ENCODE measurements around the gene SPOUT1. TPM values are rescaled to one million over a fixed set of nuclear protein-coding genes. Genes with fewer than 3 reads are reported as not detected.

SPOUT1 gene, protein sequence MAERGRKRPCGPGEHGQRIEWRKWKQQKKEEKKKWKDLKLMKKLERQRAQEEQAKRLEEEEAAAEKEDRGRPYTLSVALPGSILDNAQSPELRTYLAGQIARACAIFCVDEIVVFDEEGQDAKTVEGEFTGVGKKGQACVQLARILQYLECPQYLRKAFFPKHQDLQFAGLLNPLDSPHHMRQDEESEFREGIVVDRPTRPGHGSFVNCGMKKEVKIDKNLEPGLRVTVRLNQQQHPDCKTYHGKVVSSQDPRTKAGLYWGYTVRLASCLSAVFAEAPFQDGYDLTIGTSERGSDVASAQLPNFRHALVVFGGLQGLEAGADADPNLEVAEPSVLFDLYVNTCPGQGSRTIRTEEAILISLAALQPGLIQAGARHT
- 22.9 to 50.2 TPM (median 44.3 TPM) in 5 replicates for total RNA-seq (2022; extraction: Qiagen RNA extraction)

GRCh38 chr9:128829477-128830251 is at the start of gene SPOUT1:
Gene SPOUT1, minus strand, starts transcription at chr9:128829794. Its CDS starts 14 bp downstream, at chr9:128829780.

DNA sequence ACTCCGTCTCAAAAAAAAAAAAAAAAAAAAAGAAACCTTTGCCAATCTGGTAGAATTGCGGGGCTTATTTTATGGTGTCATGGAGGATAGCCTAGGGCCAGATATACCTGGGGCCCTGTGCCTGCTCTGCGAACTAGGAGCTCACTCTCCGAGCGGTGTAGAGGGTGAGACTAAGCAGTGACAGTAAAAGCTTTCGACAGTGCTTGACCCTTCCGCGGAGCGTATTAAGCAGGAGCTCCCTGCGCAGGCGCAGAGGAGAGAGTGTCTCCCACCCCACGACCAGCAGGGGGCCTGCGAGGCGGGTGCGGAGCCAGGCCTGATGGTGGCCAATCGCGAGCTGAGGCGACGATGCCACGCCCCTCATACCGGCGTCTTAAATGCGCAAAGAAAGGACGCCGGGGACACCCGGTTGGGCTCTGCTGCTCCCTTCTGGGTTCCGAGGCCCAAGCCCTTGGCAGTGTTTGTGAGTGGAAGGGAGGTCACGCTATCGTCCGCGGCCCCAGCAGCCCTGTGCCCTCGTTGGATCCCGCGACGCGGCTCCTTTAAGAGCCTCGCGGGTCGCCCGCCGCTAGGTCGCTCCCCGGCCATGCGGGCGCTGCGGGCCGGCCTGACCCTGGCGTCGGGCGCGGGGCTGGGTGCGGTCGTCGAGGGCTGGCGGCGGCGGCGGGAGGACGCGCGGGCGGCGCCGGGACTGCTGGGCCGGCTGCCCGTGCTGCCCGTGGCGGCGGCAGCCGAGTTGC is 11.3 kb downstream of the SPOUT1 start, which contains the start of gene ENDOG:
ENDOG (plus strand) TSS at position 402 of the 740 bp plus-strand sequence; CDS start at position 587, 185 bp downstream.

GRCh38 chr9:128786681-128787601 is 42.7 kb downstream of the SPOUT1 start, which contains the start of gene TBC1D13:
Gene TBC1D13, plus strand, starts transcription at chr9:128787253. Its CDS starts 101 bp downstream, at chr9:128787354.

DNA sequence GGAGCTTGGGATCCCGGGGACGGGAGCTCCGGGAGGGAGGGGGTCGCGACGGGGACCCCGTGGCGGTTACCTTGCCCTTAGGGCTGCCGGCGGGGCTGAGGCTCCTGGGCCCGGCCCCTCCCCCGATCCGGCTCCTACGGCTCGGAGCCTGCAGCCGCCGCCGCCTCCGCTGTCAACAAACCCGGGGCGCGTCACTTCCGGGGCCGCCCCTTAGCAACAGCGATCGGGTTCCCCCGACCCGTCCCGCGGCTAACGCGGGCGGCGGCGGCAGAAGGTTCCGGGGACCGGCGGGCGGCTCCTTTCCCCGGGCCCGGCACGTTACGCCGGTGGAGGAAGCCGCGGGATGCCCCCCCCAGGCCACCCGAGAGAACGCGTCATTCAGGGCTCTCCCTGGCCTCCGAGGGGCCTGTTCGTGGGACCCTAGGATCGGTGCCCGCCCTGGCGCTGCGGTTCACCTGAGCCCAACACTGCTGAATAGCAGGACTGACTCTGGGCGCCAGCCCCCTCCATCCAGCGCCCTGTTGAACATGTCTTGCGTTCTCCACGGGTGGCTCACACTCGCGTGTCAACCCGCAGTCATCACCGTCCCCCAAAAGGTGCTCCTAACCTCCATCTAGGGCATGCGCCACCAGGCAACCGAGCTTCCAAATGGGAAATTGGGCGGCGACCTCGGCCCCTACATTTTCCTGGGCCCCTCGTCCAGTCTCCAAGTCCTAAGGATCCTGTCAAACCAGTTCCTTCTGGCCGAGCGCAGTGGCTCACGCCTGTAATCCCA is 57.7 kb downstream of the SPOUT1 start, which contains the start of gene ZER1:
ZER1 (minus strand) TSS at position 183 of the 775 bp plus-strand sequence. CDS start 16,362 bp downstream, outside the sequence.

Other genes with a start within 250 kb of the SPOUT1 start
- 92.7 to 147 TPM (median 145 TPM) in 5 replicates for gene DYNC2I2, start 172.9 kb downstream of the SPOUT1 start, total RNA-seq (2022; extraction: Qiagen RNA extraction)
- gene SET, start 140.6 kb downstream of the SPOUT1 start, total RNA-seq (2022; extraction: Qiagen RNA extraction): 387 to 607 TPM (median 394 TPM) in 5 replicates
- gene PKN3, start 127.3 kb downstream of the SPOUT1 start, total RNA-seq (2022; extraction: Qiagen RNA extraction): 11.0 to 19.9 TPM (median 15.3 TPM) in 5 replicates
- 60.2 to 98.7 TPM (median 96.0 TPM) in 5 replicates for gene ZDHHC12, start 105.7 kb downstream of the SPOUT1 start, total RNA-seq (2022; extraction: Qiagen RNA extraction)
- 11.2 to 18.4 TPM (median 16.6 TPM) in 5 replicates for gene ZER1, start 57.9 kb downstream of the SPOUT1 start, total RNA-seq (2022; extraction: Qiagen RNA extraction)
- 20.5 to 24.0 TPM (median 21.2 TPM) in 5 replicates for gene TBC1D13, start 42.5 kb downstream of the SPOUT1 start, total RNA-seq (2022; extraction: Qiagen RNA extraction)
- 15.4 to 33.8 TPM (median 31.7 TPM) in 5 replicates for gene ENDOG, start 11.3 kb downstream of the SPOUT1 start, total RNA-seq (2022; extraction: Qiagen RNA extraction)
- 8.4 to 10.0 TPM (median 9.5 TPM) in 5 replicates for gene KYAT1, start 52.2 kb upstream of the SPOUT1 start, total RNA-seq (2022; extraction: Qiagen RNA extraction)
- 41.0 to 52.8 TPM (median 50.0 TPM) in 5 replicates for gene LRRC8A, start 52.3 kb upstream of the SPOUT1 start, total RNA-seq (2022; extraction: Qiagen RNA extraction)
- not detected in 5 replicates for gene PHYHD1, start 91.2 kb upstream of the SPOUT1 start, total RNA-seq (2022; extraction: Qiagen RNA extraction)
- gene DOLK, start 117.8 kb upstream of the SPOUT1 start, total RNA-seq (2022; extraction: Qiagen RNA extraction): 28.8 to 39.6 TPM (median 36.4 TPM) in 5 replicates
- 36.0 to 42.7 TPM (median 40.0 TPM) in 5 replicates for gene NUP188, start 117.9 kb upstream of the SPOUT1 start, total RNA-seq (2022; extraction: Qiagen RNA extraction)
- gene SH3GLB2, start 198.5 kb upstream of the SPOUT1 start, total RNA-seq (2022; extraction: Qiagen RNA extraction): 32.3 to 55.6 TPM (median 52.4 TPM) in 5 replicates
- gene MIGA2, start 206.8 kb upstream of the SPOUT1 start, total RNA-seq (2022; extraction: Qiagen RNA extraction): 11.9 to 16.3 TPM (median 15.4 TPM) in 5 replicates

Data from A549 treated with CORT108297 at 1 μM for 4 hours (cell line).